Activated CD4-positive, alpha-beta T cell treated with anti-CD3 and anti-CD28 coated beads for 1 hour (primary cell): ENCODE data around the gene TSSK1B.

Experiments used
- DNase-seq: peaks from one replicate; pipeline ENCODE4 v3.0.0-alpha.2; 2020

TSSK1B gene

DNA sequence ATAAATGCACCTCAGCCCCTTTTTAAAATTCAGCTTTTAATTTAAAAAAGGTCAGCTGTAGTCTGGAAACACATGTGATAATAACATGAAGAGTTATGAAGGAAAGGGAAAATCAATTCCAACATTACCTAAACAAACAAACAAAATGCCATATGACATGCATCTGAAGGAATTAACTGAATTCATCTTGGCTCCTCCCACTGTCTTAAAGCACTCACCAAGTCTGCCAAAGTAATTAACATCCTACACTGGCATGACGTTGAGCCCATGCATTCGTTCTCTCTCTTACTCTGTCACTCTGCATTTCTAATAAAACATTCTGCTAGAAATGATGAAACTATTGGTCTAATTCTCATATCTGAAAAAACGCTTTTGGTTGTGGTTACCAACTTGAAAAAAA is 37.7 kb downstream of the TSSK1B start:
- no peak for DNase-seq

DNA sequence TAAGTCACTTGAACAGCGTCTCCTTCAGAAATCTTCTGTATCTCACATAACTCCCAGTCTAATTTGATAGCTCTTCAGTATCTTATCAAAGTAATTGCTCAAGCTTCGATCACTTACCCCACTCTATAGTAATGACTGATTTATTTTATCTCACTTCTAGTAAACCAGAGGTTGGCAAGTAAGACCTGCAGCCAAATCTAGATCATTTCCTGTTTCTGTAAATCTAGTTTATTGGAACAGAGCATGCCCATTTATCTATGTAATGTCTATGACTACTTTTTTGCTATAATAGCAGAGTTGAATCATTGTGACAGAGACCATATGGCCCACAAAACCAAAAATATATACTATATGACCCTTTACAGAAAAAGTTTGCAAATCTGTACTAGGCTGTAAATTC is 40.1 kb downstream of the TSSK1B start:
- no peak for DNase-seq

DNA sequence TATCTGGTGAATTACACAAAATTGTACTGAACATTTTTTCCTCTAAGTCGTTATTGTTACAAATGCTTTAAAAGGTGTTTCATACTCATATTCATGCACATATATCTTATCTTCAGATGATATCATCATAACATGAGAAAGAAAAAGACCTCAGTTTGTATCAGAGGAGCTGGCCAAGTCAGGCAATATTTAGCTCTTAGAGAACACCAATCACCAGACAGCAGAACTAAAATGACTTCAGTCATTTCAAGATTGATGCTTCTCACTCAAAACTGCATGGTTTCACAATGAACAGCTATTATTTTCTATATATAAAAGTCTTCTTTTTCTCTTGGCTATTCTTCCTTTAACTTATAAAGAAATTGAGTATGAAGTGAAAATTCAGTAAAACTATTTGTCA is 44.6 kb downstream of the TSSK1B start:
- DNase-seq = no peak

DNA sequence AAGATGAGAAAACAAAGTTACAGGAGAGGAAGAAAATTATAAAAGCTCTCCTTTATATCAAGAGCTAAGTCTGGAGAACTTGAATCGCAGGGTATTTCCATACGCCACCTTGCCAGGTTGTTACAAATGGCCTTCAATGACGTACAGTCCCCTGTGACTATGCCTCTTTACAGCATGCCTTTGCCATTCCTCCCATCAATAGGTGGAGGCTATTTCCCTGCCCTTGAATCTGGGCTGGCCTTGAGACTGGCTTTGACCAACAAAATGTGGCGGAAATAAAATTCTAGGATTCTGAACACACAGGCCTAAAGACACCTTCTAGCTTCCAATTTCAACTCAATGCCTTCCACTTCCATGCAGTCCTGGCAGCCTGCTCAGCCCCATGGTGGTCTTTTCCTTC is 45.7 kb downstream of the TSSK1B start:
- no peak for DNase-seq

DNA sequence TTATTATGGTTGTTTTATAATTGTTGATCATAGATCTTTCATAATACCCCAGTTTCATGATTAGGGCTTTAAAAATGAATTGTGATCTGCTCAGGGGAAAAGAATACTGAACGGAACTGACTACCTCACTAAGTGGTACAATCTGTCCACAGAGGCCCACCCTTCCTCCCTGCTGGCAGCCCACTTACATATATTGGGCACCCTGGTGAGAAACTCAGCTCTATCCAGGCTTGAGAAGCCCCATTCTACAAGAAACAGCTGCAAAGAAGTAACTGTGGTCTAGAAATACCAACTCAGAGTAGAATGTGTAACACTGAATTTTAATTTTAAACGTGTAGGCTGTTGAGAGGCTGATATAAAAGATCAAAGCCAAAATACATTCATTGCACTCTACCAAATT is 46.9 kb downstream of the TSSK1B start:
- no peak for DNase-seq

DNA sequence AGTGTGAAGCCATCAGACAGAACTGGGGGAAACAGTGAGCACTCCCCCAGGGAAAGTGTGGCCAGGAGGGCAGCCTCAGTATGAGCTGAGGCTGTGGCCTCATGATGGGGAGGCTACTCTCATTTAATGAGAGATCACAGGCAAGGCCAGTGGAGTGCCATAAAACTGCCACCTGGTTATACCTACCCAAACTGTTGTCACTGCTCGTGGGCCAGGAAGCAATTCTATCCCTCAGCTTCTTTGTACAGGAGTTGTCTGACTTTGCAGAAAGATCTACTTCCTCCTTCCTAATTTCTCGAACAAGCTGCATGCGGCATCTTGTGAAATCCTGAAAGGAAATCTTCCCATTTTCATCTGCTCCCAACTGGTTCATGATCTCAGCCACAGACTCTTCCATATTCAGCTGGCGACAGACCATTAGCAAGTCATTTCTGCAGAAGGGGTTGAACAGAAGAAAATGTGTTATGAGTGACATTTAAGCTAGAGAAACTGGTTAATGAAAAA is 50.0 kb downstream of the TSSK1B start:
- DNase-seq = no peak

DNA sequence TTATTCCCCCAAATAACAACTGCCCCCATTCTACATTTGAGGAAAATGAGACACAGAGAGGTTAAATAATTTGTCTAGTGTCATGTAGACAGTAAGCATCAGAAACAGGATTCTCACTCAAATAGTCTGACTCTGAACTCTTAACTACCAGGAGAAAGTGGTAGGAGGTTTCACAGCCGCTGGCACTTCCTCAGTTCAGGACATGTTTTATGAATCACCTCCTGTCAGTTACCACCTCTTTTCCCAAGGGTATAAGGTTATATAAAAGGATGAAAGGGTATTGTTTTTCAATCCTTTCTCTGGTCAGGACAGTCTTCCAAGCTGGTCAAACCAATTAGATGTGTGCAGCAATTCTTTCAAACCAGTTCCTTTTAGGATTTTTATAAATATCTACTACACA is 52.1 kb downstream of the TSSK1B start:
- DNase-seq = no peak
